ENCODE results near the gene SMARCA2. TPM values are rescaled to one million over a fixed set of nuclear protein-coding genes. Genes with fewer than 3 reads are reported as not detected.

The SMARCA2 gene
- total and polyA plus RNA-seq, 2 donors (not counting 1 experiment from before 2014, with no cell fraction given) = 75.3 to 250 TPM

GRCh38 chr9:2242831-2243330 lies 227.7 kb downstream of the SMARCA2 start:
- Histone ChIP-seq H3K4me2 (replicated peaks; ENCODE audit: low read depth, low read length, poor library complexity, severe bottlenecking) (peak overlapping the region; percentile 81), H3K4me1 (ENCODE audit: control insufficient read depth in 2 of 2, insufficient read depth in 2 of 2, low read length in 2 of 2) (peaks cover 15 to 18% of the 10 kb centered on the region in 2 donors), H2AFZ (ENCODE audit: insufficient read depth, low read depth, low read length, poor library complexity, severe bottlenecking) (peak overlapping the region; percentile 67), H3K27ac (ENCODE audit: low read length in 2 of 2) (no peak overlapping the region), H3K27me3 (replicated peaks in 1 of 4; ENCODE audit: control extremely low read depth in 1 of 4, control insufficient read depth in 3 of 4, insufficient read depth in 4 of 4, low read length in 3 of 4) (peaks cover 0 to 11% (median 6%) of the 10 kb centered on the region in 4 experiments), H3K9me3 (ENCODE audit: control extremely low read depth in 1 of 3, control insufficient read depth in 2 of 3, insufficient read depth in 1 of 3, low read length in 2 of 3) (peaks cover 0 to 2% (median 1%) of the 10 kb centered on the region in 3 donors), H3K4me3 (ENCODE audit: control extremely low read depth in 1 of 5, extremely low read depth in 1 of 5, insufficient read depth in 1 of 5, low read depth in 2 of 5, low read length in 4 of 5) (peak overlapping the region in 4 of 5 experiments; percentile 20 to 55 (median 54)), H3K36me3 (replicated peaks in 1 of 2; ENCODE audit: control extremely low read depth in 1 of 2, control insufficient read depth in 1 of 2, extremely low read depth in 1 of 2, insufficient read depth in 2 of 2, low read length in 1 of 2) (no peaks in the 10 kb centered on the region), H3K9ac (ENCODE audit: low read length) (peak overlapping the region; percentile 65), H4K20me1 (ENCODE audit: control insufficient read depth, insufficient read depth, low read length, poor library complexity, severe bottlenecking) (no peaks in the 10 kb centered on the region), H3K79me2 (ENCODE audit: control insufficient read depth, insufficient read depth, low read length) (no peaks in the 10 kb centered on the region)
- intact Hi-C loops (cut with micrococcal nuclease) = no loop called here
- WGBS (ENCODE audit: insufficient coverage) = 58% methylated on average over 11 of the region's 11 CpGs
- Mint-ChIP-seq H3K4me1 (peaks cover 19% of the 10 kb centered on the region), H3K9me3 (ENCODE audit: insufficient read depth) (peaks cover 5% of the 10 kb centered on the region), H3K4me3 (peak overlapping the region; percentile 70), H3K27ac (no peak overlapping the region), H3K27me3 (peaks cover 35% of the 10 kb centered on the region)
- TF ChIP-seq, protein P1, sequence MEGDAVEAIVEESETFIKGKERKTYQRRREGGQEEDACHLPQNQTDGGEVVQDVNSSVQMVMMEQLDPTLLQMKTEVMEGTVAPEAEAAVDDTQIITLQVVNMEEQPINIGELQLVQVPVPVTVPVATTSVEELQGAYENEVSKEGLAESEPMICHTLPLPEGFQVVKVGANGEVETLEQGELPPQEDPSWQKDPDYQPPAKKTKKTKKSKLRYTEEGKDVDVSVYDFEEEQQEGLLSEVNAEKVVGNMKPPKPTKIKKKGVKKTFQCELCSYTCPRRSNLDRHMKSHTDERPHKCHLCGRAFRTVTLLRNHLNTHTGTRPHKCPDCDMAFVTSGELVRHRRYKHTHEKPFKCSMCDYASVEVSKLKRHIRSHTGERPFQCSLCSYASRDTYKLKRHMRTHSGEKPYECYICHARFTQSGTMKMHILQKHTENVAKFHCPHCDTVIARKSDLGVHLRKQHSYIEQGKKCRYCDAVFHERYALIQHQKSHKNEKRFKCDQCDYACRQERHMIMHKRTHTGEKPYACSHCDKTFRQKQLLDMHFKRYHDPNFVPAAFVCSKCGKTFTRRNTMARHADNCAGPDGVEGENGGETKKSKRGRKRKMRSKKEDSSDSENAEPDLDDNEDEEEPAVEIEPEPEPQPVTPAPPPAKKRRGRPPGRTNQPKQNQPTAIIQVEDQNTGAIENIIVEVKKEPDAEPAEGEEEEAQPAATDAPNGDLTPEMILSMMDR (IDR thresholded peaks at IDR 0.05) = no peak
- no peak for TF ChIP-seq EZH2 (IDR thresholded peaks at IDR 0.05; ENCODE audit: borderline replicate concordance, insufficient read depth, low read depth, low read length, poor library complexity, severe bottlenecking)
- ATAC-seq (ENCODE audit: low read depth) = no peak
- no peak for DNase-seq
- CTCF ChIA-PET = no interaction called here
- POLR2A ChIA-PET = no interaction called here

Small RNA genes lying within 50 kb of the gene (small RNA-seq; reads per million reads assigned to genes)
- gene RN7SL592P (ENCODE audit: insufficient read length, low read depth, low replicate concordance) (not detected), gene RNU2-25P (ENCODE audit: insufficient read length, low read depth, low replicate concordance) (1.5 reads per million)
